ES-I3 (cell line): ENCODE data around the gene SPTLC3.

ENCODE experiments used
- H3K36me3 ChIP-seq: 2 replicates; pipeline ENCODE4 v1.6.1; 2013; ENCODE audit warnings: mild to moderate bottlenecking, low read length, control low read depth, moderate library complexity; ENCODE audit not compliant: insufficient read depth
- H3K4me1 ChIP-seq: 2 replicates; pipeline ENCODE4 v1.6.1; 2013; ENCODE audit warnings: mild to moderate bottlenecking, control low read depth, low read length; ENCODE audit not compliant: insufficient read depth
- H3K9ac ChIP-seq: 2 replicates; pipeline ENCODE4 v1.6.1; 2013; ENCODE audit warnings: low read depth, mild to moderate bottlenecking, low read length, moderate library complexity
- H3K9me3 ChIP-seq: 2 replicates; pipeline ENCODE4 v1.6.1; 2013; ENCODE audit warnings: mild to moderate bottlenecking, low read length, moderate library complexity; ENCODE audit not compliant: control insufficient read depth, insufficient read depth

SPTLC3 gene

GRCh38 chr20:13169086-13169485 is 160.3 kb downstream of the SPTLC3 start:
- H3K4me1 ChIP-seq, result no peaks in the 10 kb centered on the region; the same call in 1 of the 2 replicates
- 0 out of 2 replicates have a peak, but pooled peaks cover 2% of the 10 kb centered on the region for H3K9me3 ChIP-seq
- no peak overlapping the region for H3K9ac ChIP-seq
- H3K36me3 ChIP-seq, result no peaks in the 10 kb centered on the region

DNA sequence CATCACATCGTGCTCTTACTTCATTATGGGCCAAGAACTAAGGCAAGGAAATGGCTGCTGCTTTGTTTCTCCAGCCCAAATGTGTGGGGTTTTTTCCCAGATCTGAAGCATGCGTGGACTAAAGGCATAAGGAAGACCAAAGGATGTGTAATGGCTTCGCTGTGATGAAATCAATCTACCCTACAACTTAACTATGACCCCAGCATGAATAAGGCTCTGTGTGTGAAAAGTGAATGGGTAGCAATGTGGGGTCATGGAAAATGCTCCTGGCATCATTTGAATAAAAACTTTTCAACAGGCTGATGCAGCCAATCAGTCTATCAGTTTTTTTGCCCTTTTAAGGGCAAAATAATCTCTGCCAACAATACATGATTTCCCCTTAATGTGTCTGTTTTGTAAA is 162.0 kb downstream of the SPTLC3 start:
- Histone ChIP-seq H3K36me3 (no peaks in the 10 kb centered on the region), H3K9ac (no peak overlapping the region), H3K9me3 (0 out of 2 replicates have a peak, but pooled peaks cover 2% of the 10 kb centered on the region), H3K4me1 (no peaks in the 10 kb centered on the region)

DNA sequence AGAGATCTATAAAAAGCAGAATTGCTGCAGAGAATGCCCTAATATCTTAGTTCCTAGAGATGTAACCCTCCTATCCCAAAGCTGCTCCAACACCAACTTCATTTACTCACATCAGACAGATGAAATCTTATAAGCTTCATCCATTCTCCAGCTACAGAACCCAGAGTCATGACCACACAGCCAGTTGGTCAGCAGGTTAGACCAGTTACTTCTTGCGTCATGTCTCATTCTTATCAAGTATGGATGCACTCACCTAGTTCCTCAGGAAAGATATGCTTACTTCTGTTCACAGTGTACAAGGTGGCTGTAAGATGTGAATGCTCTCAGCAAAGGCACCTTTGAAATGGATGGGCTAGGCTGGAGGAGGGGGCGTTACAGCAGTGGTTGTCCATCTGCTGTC is 164.4 kb downstream of the SPTLC3 start:
- no peaks in the 10 kb centered on the region for H3K4me1 ChIP-seq
- H3K9me3 ChIP-seq, result 0 out of 2 replicates have a peak, but pooled peaks cover 2% of the 10 kb centered on the region
- H3K36me3 ChIP-seq, result no peaks in the 10 kb centered on the region
- H3K9ac ChIP-seq, result no peak overlapping the region

DNA sequence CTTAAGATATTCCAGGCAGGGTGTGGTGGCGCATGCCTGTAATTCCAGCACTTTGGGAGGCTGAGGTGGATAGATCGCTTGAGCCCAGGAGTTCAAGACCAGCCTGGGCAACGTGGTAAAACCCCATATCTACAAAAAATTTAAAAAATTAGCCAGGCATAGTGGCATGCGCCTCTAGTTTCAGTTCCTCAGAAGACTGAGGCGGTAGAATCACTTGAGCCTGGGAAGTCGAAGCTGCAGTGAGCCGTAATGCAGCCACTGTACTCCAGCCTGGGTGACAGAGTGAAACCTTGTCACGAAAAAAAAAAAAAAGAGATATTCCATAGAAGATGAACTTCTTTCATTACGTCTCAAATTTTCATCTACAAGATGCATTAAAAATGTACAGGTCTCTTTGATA is 165.6 kb downstream of the SPTLC3 start:
- no peaks in the 10 kb centered on the region for H3K36me3 ChIP-seq
- H3K9me3 ChIP-seq, result no peaks in the 10 kb centered on the region
- H3K9ac ChIP-seq, result no peak overlapping the region
- no peaks in the 10 kb centered on the region for H3K4me1 ChIP-seq

DNA sequence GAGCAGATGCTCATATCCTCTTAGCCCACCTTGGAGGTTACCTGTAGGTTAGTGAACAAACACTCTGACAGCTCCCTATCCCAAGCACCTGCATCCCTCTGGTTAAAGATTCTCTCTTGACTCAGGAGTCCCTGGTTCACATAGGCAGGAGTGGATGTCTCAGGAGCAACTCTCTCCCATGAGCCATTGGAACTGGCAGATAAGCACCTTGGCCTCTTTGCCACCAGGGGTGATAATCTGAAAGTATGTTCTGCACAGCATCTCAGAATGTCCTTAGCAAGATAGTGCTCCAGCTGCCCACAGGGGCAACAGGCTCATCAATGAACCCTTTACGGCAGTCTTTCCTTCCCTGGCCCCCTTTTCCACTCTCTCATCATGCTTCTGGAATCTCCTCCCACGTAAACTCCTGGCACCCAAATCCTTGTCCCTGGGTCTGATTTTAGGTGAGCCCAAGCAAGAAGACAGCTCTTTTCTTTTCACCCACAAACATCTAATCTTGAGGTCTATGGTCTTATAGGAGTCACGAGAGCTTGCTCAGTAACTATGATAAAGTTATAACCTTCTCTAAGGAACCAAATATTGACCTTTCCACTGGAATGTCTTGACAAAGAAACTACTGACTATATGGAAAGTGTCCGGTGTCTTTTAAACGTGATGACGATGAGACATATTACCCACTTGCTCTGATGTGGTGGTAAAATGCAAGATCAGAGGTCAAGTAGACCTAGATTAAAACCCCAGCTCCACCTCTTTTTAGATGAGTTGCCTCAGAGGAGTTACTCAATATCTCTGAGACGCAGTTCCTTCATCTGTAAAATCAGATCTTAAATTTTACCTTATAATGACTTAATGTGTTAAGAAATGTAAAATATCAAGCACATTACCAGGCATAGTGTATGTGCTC is 172.5 kb downstream of the SPTLC3 start:
- Histone ChIP-seq H3K9me3 (no peaks in the 10 kb centered on the region), H3K9ac (no peak overlapping the region), H3K4me1 (peaks cover 7% of the 10 kb centered on the region), H3K36me3 (no peaks in the 10 kb centered on the region)

DNA sequence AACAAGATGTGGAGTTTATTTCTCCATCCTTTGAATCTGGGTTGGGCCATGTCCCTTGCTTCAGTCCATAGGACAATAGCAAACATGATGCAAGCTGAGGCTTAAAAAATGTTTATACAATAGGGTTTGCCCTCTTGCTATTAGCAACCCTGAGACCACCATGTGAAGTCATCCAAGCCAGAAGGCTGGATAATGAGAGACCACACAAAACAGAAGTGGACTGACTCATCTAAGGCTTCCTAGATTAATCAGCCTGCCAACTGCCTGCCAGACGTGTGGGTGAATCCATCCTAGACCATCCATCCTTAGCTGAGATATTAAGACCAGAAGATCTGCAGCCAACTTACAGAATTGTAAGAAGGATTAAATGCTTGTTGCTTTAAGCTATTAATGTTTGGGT is 174.2 kb downstream of the SPTLC3 start:
- no peaks in the 10 kb centered on the region for H3K9me3 ChIP-seq
- H3K4me1 ChIP-seq, result peaks cover 13% of the 10 kb centered on the region
- H3K36me3 ChIP-seq, result no peaks in the 10 kb centered on the region
- no peak overlapping the region for H3K9ac ChIP-seq

- Histone ChIP-seq H3K36me3 (no peaks in the 10 kb centered on the region), H3K9ac (0 out of 2 replicates have a peak overlapping the region, but pooled peaks have one; percentile 20), H3K9me3 (no peaks in the 10 kb centered on the region), H3K4me1 (peaks cover 13% of the 10 kb centered on the region)
Measured at GRCh38 chr20:13186043-13186774, 177.4 kb downstream of the SPTLC3 start.

GRCh38 chr20:13187899-13188298 is 179.1 kb downstream of the SPTLC3 start:
- H3K9ac ChIP-seq, result no peak overlapping the region
- no peaks in the 10 kb centered on the region for H3K9me3 ChIP-seq
- H3K36me3 ChIP-seq, result no peaks in the 10 kb centered on the region
- H3K4me1 ChIP-seq, result peaks cover 13% of the 10 kb centered on the region

GRCh38 chr20:13199279-13199678 is 190.5 kb downstream of the SPTLC3 start:
- Histone ChIP-seq H3K36me3 (no peaks in the 10 kb centered on the region), H3K9ac (no peak overlapping the region), H3K4me1 (peaks cover 10% of the 10 kb centered on the region; the same call in 1 of the 2 replicates), H3K9me3 (no peaks in the 10 kb centered on the region)

DNA sequence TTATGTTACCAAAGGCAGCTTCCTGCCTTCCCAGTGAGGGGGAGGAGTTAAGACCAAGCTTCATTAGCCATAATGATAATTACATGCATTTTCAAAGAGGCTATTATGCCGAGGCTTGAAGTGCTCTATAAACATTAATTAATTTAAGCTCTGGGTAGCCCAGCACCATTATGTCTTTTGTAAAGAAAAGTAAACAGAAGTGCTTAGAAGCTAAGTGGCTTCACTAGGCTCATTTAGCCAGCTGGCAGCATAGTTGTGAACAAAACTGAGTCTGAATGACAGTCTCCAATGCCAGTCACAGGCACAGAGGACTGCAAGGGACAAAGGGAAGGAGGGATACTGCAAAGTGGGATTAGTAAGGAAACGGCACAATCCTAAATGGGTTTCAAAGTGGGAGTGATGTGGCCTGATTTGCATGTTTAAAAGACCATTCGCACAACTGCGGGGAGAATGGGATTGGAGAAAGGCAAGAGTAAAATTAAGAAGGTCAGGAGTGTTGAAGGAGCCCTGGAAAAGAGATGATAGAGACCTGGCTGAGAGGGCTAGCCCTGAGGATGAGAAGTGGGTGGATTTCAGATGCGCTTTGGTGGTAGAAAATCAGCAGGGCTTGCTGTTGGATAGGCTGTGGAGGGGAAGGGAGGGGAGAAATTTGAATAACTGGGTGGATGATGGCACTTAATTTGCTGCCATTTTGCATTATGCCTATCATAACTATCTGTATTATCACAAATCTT is 192.2 kb downstream of the SPTLC3 start:
- peaks cover 10% of the 10 kb centered on the region; the same call in 1 of the 2 replicates for H3K4me1 ChIP-seq
- no peaks in the 10 kb centered on the region for H3K36me3 ChIP-seq
- no peak overlapping the region for H3K9ac ChIP-seq
- no peaks in the 10 kb centered on the region for H3K9me3 ChIP-seq

- H3K9ac ChIP-seq, result no peak overlapping the region
- peaks cover 10% of the 10 kb centered on the region; the same call in 1 of the 2 replicates for H3K4me1 ChIP-seq
- no peaks in the 10 kb centered on the region for H3K36me3 ChIP-seq
- H3K9me3 ChIP-seq, result no peaks in the 10 kb centered on the region
Measured at GRCh38 chr20:13202565-13202964, 193.8 kb downstream of the SPTLC3 start.

GRCh38 chr20:13205425-13205824 is 196.7 kb downstream of the SPTLC3 start:
- Histone ChIP-seq H3K36me3 (no peaks in the 10 kb centered on the region), H3K4me1 (peaks cover 5% of the 10 kb centered on the region; the same call in 1 of the 2 replicates), H3K9me3 (no peaks in the 10 kb centered on the region), H3K9ac (no peak overlapping the region)

DNA sequence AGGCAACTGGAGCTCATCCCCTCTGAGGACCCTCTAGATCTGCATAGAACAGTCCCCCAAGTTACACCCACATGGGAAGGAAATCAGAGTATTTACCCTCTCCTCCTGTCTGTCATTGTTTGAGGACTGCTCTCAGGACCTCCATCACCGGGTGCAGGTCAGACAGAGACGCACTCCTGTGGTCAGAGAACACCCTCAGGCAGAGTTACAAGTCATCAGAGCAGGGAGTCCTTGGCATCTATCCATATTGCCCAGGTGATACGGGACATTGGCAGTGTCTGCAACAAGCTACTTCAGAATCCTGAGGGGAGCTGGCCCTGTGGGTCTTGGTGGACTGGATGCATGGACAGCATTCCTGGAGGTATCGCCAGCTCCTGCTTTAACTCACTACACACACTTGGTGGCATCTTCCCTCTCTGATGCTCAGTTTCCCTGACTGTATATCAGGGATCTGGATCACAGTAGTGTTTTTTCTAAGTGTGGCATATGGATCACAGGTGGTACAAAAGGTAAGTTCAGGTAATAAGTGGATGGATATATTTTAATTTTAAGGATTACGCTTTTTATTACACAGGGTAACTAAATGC is 197.2 kb downstream of the SPTLC3 start:
- H3K9ac ChIP-seq, result no peak overlapping the region
- H3K36me3 ChIP-seq, result no peaks in the 10 kb centered on the region
- H3K9me3 ChIP-seq, result no peaks in the 10 kb centered on the region

GRCh38 chr20:13207016-13207415 is 198.2 kb downstream of the SPTLC3 start:
- H3K36me3 ChIP-seq, result no peaks in the 10 kb centered on the region
- peaks cover 1% of the 10 kb centered on the region; the same call in 1 of the 2 replicates for H3K9me3 ChIP-seq
- no peak overlapping the region for H3K9ac ChIP-seq
- H3K4me1 ChIP-seq, result no peaks in the 10 kb centered on the region

More for the DNA sequence above, 197.2 kb downstream of the SPTLC3 start:
- H3K4me1 ChIP-seq, result 0 out of 2 replicates have a peak, but pooled peaks cover under 1% of the 10 kb centered on the region
